HFF-Myc (cell line): ENCODE data around the gene WRAP73.

Experiments used
- DNase-seq: peaks from one replicate; pipeline ENCODE4 v3.0.0-alpha.2; 2011; ENCODE audit warnings: low read depth; ENCODE audit errors: extremely low read depth
- H3K4me3 ChIP-seq: replicated peaks from 2 replicates; pipeline ENCODE4 v1.5.1; 2011; ENCODE audit warnings: low read depth, mild to moderate bottlenecking, control low read depth, low read length
- CTCF ChIP-seq: IDR thresholded peaks from 2 replicates; pipeline ENCODE4 v1.5.1; 2012; ENCODE audit warnings: mild to moderate bottlenecking, low read depth, low read length, control low read depth; ENCODE audit errors: missing control alignments

Gene WRAP73

GRCh38 chr1:3611170-3612019 lies 38.5 kb downstream of the WRAP73 start, which contains the start of gene MEGF6:
Gene MEGF6 (minus strand): TSS chr1:3611508. CDS start chr1:3611268, 240 bp downstream.
- TF ChIP-seq CTCF: no peak
- peak within 1 kb of the TSS; percentile 42 for H3K4me3 ChIP-seq
- no peak for DNase-seq

DNA sequence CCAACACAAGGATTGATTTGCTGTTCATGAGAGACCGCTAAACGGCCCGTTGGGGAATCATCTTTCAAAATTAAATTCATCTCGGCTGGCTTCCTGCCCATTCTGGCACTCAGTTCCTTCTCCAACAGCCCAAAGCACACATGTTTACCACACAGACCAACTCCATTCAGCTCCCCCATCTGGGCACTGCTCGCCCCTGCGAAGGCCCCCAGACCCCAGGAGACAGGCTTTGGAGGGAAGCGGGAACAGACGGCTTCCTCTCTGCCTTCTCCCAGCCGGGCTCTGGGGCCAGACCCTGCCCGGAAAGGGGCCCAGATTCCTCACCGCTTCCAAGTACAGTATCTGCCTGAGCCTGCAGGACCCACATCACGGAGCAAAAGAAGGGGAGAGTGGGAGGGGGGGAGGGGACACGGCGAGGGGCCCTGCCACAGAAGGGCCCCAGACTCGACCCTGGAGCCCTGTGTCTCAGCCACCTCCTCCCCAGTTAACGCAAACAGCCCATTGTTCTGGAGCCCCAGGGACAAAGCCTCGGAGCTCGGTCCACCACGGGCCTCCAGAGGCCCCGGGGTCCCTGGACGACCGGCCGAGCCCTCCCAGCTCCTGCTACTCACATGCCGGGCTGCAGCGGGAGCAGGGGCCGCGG lies 39.3 kb downstream of the WRAP73 start:
- peak overlapping the region; percentile 42 for H3K4me3 ChIP-seq
- TF ChIP-seq CTCF: no peak
- DNase-seq: no peak

GRCh38 chr1:3609769-3610526 lies 40.0 kb downstream of the WRAP73 start:
- no peak for TF ChIP-seq CTCF
- peak overlapping the region; percentile 42 for H3K4me3 ChIP-seq
- no peak for DNase-seq

DNA sequence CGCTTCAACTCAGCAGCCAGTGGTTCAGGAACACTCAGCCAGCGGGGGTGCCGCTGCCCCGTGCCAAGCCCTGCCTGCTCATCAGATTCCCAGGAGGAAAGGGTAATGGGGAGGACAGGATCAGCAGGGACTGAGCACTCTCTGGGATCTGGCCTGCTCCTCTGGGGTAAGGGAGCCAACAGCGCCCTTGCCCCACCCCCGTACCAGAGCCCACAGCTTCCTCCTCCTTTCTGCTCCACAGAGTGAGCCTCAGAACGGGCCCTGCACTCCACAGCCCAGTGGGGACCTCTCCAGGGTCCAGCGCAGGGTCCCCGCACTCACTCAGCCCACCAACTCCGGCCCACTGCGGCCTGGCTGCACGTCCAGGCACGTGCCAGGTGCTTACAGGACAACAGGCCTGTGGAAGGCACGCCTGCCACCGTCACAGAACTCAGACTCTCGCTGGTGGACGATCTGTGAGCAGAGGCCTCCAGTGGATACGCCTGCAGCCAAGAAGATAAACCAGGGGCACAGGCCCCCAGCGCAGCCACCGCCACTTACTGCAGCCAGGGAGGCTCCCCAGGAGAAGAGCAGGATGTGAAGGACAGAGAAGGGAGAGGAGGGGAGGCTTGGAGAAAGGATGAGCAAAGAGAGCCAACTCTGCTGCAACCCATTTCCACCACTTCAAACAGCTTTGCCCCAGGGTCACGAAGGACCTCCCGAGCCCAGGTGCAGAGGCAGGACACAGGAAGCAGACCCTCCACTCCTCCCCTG lies 40.7 kb downstream of the WRAP73 start:
- no peak for DNase-seq
- no peak overlapping the region for H3K4me3 ChIP-seq
- TF ChIP-seq CTCF: no peak

DNA sequence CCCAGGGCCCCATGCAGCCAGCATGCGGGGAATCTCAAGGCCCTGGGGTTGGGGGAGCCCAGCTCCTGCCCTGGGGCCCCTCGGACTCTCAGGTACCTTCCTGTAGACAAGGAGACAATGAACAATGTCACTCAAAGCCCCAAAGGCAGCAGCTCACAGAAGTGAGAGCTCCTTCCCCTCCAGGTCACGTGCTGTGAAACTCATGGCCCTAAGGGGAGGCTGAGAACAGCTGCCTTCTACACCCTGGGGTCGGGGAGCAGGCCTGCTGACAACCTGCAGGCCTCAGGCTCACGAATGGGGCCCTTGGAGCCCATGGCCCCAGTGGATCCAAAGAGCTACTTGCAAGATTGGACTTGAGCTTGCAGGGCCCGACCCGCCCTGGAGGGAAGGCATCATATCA lies 41.7 kb downstream of the WRAP73 start:
- no peak for TF ChIP-seq CTCF
- no peak for DNase-seq
- H3K4me3 ChIP-seq: no peak overlapping the region

DNA sequence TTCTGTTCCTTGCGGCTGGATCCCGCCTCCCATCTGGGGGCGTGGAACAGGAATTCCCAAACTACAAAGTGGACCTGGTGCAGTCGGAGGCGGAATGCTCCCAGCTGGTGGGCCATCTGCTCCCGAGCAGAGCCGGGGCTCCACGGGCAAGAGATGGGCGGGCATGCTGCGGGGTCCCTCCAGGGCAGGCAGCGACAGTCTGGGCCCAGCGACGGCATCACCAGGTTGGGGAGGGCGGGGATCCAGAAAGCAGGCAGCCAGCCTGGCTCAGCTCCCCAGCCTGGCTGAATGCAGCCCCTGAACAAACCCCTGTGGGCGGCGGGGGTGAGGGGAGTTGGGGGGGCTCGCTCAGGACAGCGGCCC lies 42.2 kb downstream of the WRAP73 start:
- no peak overlapping the region for H3K4me3 ChIP-seq
- DNase-seq: no peak
- TF ChIP-seq CTCF: no peak
